GM18507 (cell line): Measurements from ENCODE around the gene TXNRD2.
A peak's percentile ranks its signal among the peaks of the same experiment; 100 is the strongest.
"Not testable (repeated sequence)": the region's sequence is repeated elsewhere in the genome, so short reads cannot be mapped to it uniquely, and the experiment has no call there.

Experiments
- DNase-seq: peaks from one replicate; pipeline ENCODE4 v3.0.0; 2011; ENCODE audit warnings: low read depth; ENCODE audit not compliant: insufficient read length; ENCODE audit errors: extremely low spot score
- FAIRE-seq: peaks from 2 replicates; lab custom pipeline; 2011; peaks lifted over from hg19 to GRCh38; lab: Jason Lieb, UNC

Gene TXNRD2

GRCh38 chr22:19911540-19912270, 29.9 kb downstream of the TXNRD2 start:
- no peak for FAIRE-seq
- no peak for DNase-seq

GRCh38 chr22:19910180-19910744, 31.4 kb downstream of the TXNRD2 start:
- no peak for FAIRE-seq
- DNase-seq, result no peak

- DNase-seq, result peak; percentile 72
- FAIRE-seq, result peak; percentile 94
Observed at GRCh38 chr22:19909350-19910179, 32.1 kb downstream of the TXNRD2 start.

- FAIRE-seq, DNase-seq: not testable (repeated sequence)
Observed at GRCh38 chr22:19907902-19908301, 33.7 kb downstream of the TXNRD2 start.

- FAIRE-seq, DNase-seq: not testable (repeated sequence)
Observed at GRCh38 chr22:19906864-19907263, 34.8 kb downstream of the TXNRD2 start.

GRCh38 chr22:19905347-19906276, 36.0 kb downstream of the TXNRD2 start:
- DNase-seq (no peak), FAIRE-seq (no peak)

GRCh38 chr22:19904935-19905334, 36.7 kb downstream of the TXNRD2 start:
- DNase-seq, result no peak
- no peak for FAIRE-seq

GRCh38 chr22:19904174-19904856, 37.3 kb downstream of the TXNRD2 start:
- FAIRE-seq (no peak), DNase-seq (no peak)

GRCh38 chr22:19903513-19903912, 38.1 kb downstream of the TXNRD2 start:
- no peak for FAIRE-seq
- no peak for DNase-seq

- DNase-seq (no peak), FAIRE-seq (no peak)
Observed at GRCh38 chr22:19903031-19903430, 38.6 kb downstream of the TXNRD2 start.

GRCh38 chr22:19902245-19902715, 39.3 kb downstream of the TXNRD2 start:
- FAIRE-seq (no peak), DNase-seq (no peak)

- FAIRE-seq, result no peak
- DNase-seq, result no peak
Observed at GRCh38 chr22:19901577-19902244, 39.9 kb downstream of the TXNRD2 start.

- DNase-seq (no peak), FAIRE-seq (no peak)
Observed at GRCh38 chr22:19900707-19901436, 40.7 kb downstream of the TXNRD2 start.

GRCh38 chr22:19898831-19899567, 42.6 kb downstream of the TXNRD2 start:
- no peak for FAIRE-seq
- DNase-seq, result no peak

- FAIRE-seq, result no peak
- no peak for DNase-seq
Observed at GRCh38 chr22:19898145-19898544, 43.5 kb downstream of the TXNRD2 start.

GRCh38 chr22:19897726-19898125, 43.9 kb downstream of the TXNRD2 start:
- FAIRE-seq, result no peak

More at GRCh38 chr22:19897726-19898125, 43.9 kb downstream of the TXNRD2 start:
- no peak for DNase-seq
